ENCODE measurements around the gene VEGFA.

Gene VEGFA

DNA sequence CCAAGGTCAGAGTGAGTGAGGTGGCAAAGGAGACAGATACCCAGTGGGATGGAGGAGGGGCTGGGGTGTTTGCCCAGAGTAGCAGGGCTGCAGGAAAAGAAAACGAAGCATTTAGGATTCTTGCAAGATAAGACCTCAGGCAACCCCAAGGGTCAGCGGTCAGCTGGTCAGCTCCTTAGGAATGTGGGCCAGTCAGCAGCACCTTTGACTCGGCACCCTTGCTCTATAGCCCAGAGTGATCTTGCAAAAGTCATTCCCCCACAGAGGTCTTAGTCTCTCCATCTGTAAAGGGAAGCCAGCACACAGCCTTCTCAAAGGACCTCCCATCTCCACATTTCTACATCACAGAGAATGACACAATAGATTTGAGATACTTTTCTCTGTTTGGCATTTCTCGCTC, 56.7 kb downstream of the VEGFA start:
- no peak for FAIRE-seq

- no peak for FAIRE-seq
Observed at GRCh38 chr6:43827898-43828297, 57.9 kb downstream of the VEGFA start.

- no peak for FAIRE-seq
Observed at GRCh38 chr6:43828711-43829110, 58.7 kb downstream of the VEGFA start.

- FAIRE-seq: no peak
Observed at GRCh38 chr6:43829470-43829869, 59.5 kb downstream of the VEGFA start.

DNA sequence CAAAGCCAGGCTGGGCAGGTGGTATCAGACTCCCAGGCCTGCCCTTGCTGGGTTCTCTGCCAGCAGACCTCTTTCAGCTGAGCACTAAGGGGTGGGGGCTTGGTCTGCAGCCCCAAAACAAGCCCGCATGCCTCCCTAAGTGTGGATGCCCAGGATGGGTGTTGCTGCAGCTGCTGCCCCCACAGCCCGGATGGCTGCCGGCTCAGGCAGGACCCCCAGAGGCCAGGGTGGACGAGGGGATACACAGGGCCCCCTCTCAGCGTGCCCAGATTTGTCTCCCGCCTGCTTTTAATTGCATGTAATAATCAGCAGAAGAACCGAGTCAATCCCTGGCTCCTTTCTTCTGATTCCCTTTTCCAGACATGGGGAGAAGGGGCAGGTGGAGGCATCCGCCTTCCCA, 60.8 kb downstream of the VEGFA start:
- FAIRE-seq: no peak

DNA sequence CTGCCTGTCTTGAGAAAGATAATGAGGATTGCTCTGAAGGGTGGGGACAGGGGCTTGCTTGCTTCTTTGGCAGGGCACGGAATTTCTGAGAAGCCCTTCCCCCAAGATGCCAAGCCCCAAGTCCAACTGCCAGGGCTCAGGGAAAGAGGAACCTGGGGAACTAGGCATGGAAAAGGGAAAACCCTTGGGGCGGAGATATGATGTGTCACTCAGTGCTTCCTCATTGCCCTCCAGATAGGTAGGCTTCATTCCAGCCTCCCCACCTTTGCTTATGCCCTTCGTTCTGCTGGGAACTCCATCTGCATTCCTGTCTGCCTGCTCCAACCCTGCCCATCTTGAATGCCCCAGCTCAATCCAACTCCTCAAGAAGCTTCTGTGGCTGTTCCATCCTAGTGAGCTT, 61.2 kb downstream of the VEGFA start:
- FAIRE-seq: no peak

DNA sequence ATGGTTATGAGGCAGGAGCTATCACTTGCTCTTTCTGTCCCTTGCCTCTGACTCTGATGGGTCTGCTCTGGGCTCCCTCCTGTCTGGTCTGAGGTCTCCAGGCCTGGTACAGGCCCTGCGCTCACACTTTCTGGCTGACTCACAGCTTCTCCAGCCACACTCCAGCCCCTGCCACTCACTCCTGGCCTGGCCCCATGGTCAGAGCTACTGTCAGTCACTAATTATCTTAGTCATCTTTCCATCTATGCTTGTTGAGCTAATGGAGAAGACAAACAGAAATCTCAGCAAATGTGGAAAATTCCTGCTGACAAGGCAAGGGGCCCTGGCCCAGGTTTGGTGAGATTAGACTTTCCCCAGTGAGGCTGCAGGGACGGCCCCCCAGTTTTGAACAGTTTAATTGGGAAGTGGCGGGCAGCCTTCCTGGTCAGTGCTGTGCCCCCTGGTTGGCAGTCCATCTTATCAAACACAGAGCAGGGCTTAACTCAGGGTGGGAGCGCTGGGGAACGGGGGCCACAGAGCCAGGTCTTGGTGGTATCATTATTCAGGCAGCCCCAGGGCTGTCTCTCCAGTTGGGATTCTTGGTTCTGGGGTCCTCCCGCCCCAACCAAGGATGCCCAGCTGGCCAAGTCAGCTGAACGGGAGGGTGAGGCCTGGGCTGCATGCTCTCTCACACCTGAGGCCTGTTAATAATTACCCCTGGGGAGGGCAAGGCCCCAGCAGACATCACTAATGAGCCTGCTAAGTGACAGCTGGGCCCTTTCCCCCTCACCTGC, 63.4 kb downstream of the VEGFA start:
- no peak for FAIRE-seq

DNA sequence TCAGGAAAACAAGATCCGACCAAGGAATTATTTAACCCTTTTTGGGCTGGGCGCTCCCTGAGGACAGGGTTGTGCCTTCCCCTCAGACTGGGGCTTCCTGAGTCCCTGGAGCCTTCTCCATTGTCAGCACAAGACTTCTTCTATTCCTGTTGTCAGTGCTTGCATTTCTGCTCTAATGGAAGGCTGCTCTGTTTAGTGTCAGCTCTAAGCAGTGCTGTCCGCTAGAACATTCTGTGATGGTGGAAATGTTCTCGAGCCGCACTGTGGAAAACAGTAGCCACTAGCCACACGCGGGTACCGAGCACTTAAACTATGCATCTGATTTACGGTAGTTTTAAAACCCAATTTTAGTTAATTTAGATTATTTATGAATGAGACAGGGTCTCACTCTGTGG, 64.0 kb downstream of the VEGFA start:
- no peak for FAIRE-seq

GRCh38 chr6:43834528-43835155, 64.6 kb downstream of the VEGFA start:
- FAIRE-seq: no peak

- FAIRE-seq: no peak
Observed at GRCh38 chr6:43835872-43836419, 65.9 kb downstream of the VEGFA start.

Data from G401.6 (cell line).